Measurements from ENCODE around the gene NIFK.

NIFK gene

GRCh38 chr2:121682396-121683298 lies 54.0 kb downstream of the NIFK start:
- Histone ChIP-seq H3K4ac (ENCODE audit: low read length) (no peak overlapping the region), H2AK5ac (ENCODE audit: low read depth, low read length) (no peak overlapping the region), H3K79me1 (ENCODE audit: low read depth, low read length) (no peaks in the 10 kb centered on the region), H3K27ac (replicated peaks; ENCODE audit: low read length) (no peak overlapping the region), H3K14ac (ENCODE audit: low read length) (no peak overlapping the region), H3K9me3 (replicated peaks in 1 of 2; ENCODE audit: control insufficient read depth in 2 of 2, insufficient read depth in 1 of 2, low read depth in 1 of 2, low read length in 2 of 2) (peaks cover 9 to 16% of the 10 kb centered on the region in 2 donors), H2BK12ac (ENCODE audit: low read length) (no peak overlapping the region), H3K4me1 (ENCODE audit: control insufficient read depth in 2 of 2, insufficient read depth in 1 of 2, low read depth in 1 of 2, low read length in 2 of 2) (no peaks in the 10 kb centered on the region), H4K8ac (ENCODE audit: low read depth, low read length) (no peak overlapping the region), H3K27me3 (ENCODE audit: control insufficient read depth in 3 of 3, insufficient read depth in 3 of 3, low read depth in 1 of 3, low read length in 3 of 3) (no peaks in the 10 kb centered on the region), H2AFZ (ENCODE audit: low read length) (no peak overlapping the region), H3K36me3 (replicated peaks in 1 of 2; ENCODE audit: control insufficient read depth in 2 of 2, insufficient read depth in 2 of 2, low read length in 2 of 2) (no peaks in the 10 kb centered on the region), H3K18ac (ENCODE audit: low read length) (no peak overlapping the region), H4K91ac (ENCODE audit: low read depth, low read length, poor library complexity) (no peak overlapping the region), H3K4me3 (ENCODE audit: low read length in 2 of 2) (no peak overlapping the region), H2BK15ac (ENCODE audit: low read length) (no peak overlapping the region), H2BK5ac (ENCODE audit: low read length) (no peak overlapping the region), H3K23ac (ENCODE audit: low read depth, low read length, poor library complexity) (no peak overlapping the region), H3K9ac (ENCODE audit: low read depth, low read length, poor library complexity) (no peak overlapping the region), H3K4me2 (ENCODE audit: insufficient read depth, low read length, poor library complexity, severe bottlenecking) (no peak overlapping the region), H2BK120ac (ENCODE audit: low read depth, low read length) (no peak overlapping the region)
- WGBS, 2 donors (ENCODE audit: extremely low coverage in 2 of 2, insufficient read length in 2 of 2, insufficient replicate concordance in 1 of 2), result no CpG with 5 or more reads among the region's 17 CpGs
- no peak for DNase-seq (ENCODE audit: low spot score)

GRCh38 chr2:121677855-121678254 lies 58.8 kb downstream of the NIFK start:
- no peak overlapping the region for H3K4me3 ChIP-seq (ENCODE audit: low read length in 2 of 2)
- no peak overlapping the region for H2BK5ac ChIP-seq (ENCODE audit: low read length)
- no peak overlapping the region for H3K9ac ChIP-seq (ENCODE audit: low read depth, low read length, poor library complexity)
- no peak overlapping the region for H3K27ac ChIP-seq (replicated peaks; ENCODE audit: low read length)
- H3K4me2 ChIP-seq (ENCODE audit: insufficient read depth, low read length, poor library complexity, severe bottlenecking), result no peak overlapping the region
- H2BK120ac ChIP-seq (ENCODE audit: low read depth, low read length), result no peak overlapping the region
- H2AK5ac ChIP-seq (ENCODE audit: low read depth, low read length), result no peak overlapping the region
- H4K91ac ChIP-seq (ENCODE audit: low read depth, low read length, poor library complexity), result no peak overlapping the region
- no peak overlapping the region for H3K14ac ChIP-seq (ENCODE audit: low read length)
- no peak overlapping the region for H3K18ac ChIP-seq (ENCODE audit: low read length)
- no peaks in the 10 kb centered on the region for H3K36me3 ChIP-seq (replicated peaks in 1 of 2; ENCODE audit: control insufficient read depth in 2 of 2, insufficient read depth in 2 of 2, low read length in 2 of 2)
- no peak overlapping the region for H4K8ac ChIP-seq (ENCODE audit: low read depth, low read length)
- H2BK12ac ChIP-seq (ENCODE audit: low read length), result no peak overlapping the region
- H3K79me1 ChIP-seq (ENCODE audit: low read depth, low read length), result no peaks in the 10 kb centered on the region
- peaks cover 9 to 19% of the 10 kb centered on the region in 2 donors for H3K9me3 ChIP-seq (replicated peaks in 1 of 2; ENCODE audit: control insufficient read depth in 2 of 2, insufficient read depth in 1 of 2, low read depth in 1 of 2, low read length in 2 of 2)
- DNase-seq (ENCODE audit: low spot score), result no peak
- H2BK15ac ChIP-seq (ENCODE audit: low read length), result no peak overlapping the region
- H3K27me3 ChIP-seq (ENCODE audit: control insufficient read depth in 3 of 3, insufficient read depth in 3 of 3, low read depth in 1 of 3, low read length in 3 of 3), result no peaks in the 10 kb centered on the region
- H3K4me1 ChIP-seq (ENCODE audit: control insufficient read depth in 2 of 2, insufficient read depth in 1 of 2, low read depth in 1 of 2, low read length in 2 of 2), result no peaks in the 10 kb centered on the region
- no peak overlapping the region for H2AFZ ChIP-seq (ENCODE audit: low read length)
- H3K23ac ChIP-seq (ENCODE audit: low read depth, low read length, poor library complexity), result no peak overlapping the region
- no peak overlapping the region for H3K4ac ChIP-seq (ENCODE audit: low read length)

Data from neuronal stem cell (in vitro differentiated cells).